CD4-positive, alpha-beta memory T cell (primary cell): ENCODE data around the gene ARVCF. TPM values are rescaled to one million over a fixed set of nuclear protein-coding genes. Genes with fewer than 3 reads are reported as not detected.

ENCODE experiments used
- CTCF ChIA-PET: fragments of 350-600 bp; sonication (Branson Sonifier 250); formaldehyde crosslinking; loops from one replicate; lab custom pipeline; 2021; ENCODE audit warnings: inconsistent platforms; ENCODE audit not compliant: partially characterized antibody; lab: Charles Lee
- POLR2A ChIA-PET: fragments of 350-600 bp; sonication (Branson Sonifier 250); formaldehyde crosslinking; loops from one replicate; lab custom pipeline; 2021; ENCODE audit not compliant: partially characterized antibody; lab: Charles Lee
- DNase-seq, 5 donors: peaks; one replicate each; pipeline versions ENCODE4 v3.0.0 to v3.0.0-alpha.2; 2020 to 2022; ENCODE audit warnings: mixed read lengths in 1 of 5
- H3K27ac ChIP-seq: one replicate; pipeline ENCODE4 v1.7.0; 2013; ENCODE audit warnings: low read depth, low read length
- H3K27me3 ChIP-seq: 2 replicates; pipeline ENCODE4 v1.7.0; 2013; ENCODE audit warnings: mild to moderate bottlenecking, low read length, moderate library complexity; ENCODE audit not compliant: insufficient read depth
- H3K36me3 ChIP-seq: 2 replicates; pipeline ENCODE4 v1.7.0; 2013; ENCODE audit warnings: mild to moderate bottlenecking, low read length, moderate library complexity; ENCODE audit not compliant: insufficient read depth
- H3K4me1 ChIP-seq: 2 replicates; pipeline ENCODE4 v1.7.0; 2013; ENCODE audit warnings: mild to moderate bottlenecking, low read length, moderate library complexity; ENCODE audit not compliant: insufficient read depth
- H3K4me3 ChIP-seq, 2 donors: one replicate each; pipeline ENCODE4 v1.7.0; 2013; ENCODE audit warnings: low read length in 2 of 2, mild to moderate bottlenecking in 1 of 2
- H3K9me3 ChIP-seq, 2 donors: one replicate each; pipeline ENCODE4 v1.7.0; 2013; ENCODE audit warnings: low read length in 2 of 2, control low read depth in 1 of 2; ENCODE audit not compliant: control insufficient read depth in 1 of 2
- H3K27ac Mint-ChIP-seq, 7 donors: one replicate each; pipeline ENCODE4 v1.8.0; 2020 to 2021; ENCODE audit warnings: mixed read lengths in 7 of 7, mild to moderate bottlenecking in 6 of 7, inconsistent platforms in 3 of 7, moderate library complexity in 3 of 7
- H3K27me3 Mint-ChIP-seq, 2 donors: one replicate each; pipeline ENCODE4 v1.8.0; 2020 to 2021; ENCODE audit warnings: mixed read lengths in 2 of 2
- H3K36me3 Mint-ChIP-seq, 2 donors: one replicate each; pipeline ENCODE4 v1.8.0; 2020 to 2021; ENCODE audit warnings: mixed read lengths in 2 of 2, inconsistent platforms in 1 of 2, mild to moderate bottlenecking in 1 of 2
- H3K4me1 Mint-ChIP-seq, 4 donors: one replicate each; pipeline ENCODE4 v1.8.0; 2020 to 2021; ENCODE audit warnings: mixed read lengths in 4 of 4, mild to moderate bottlenecking in 1 of 4
- H3K4me3 Mint-ChIP-seq, 8 donors: one replicate each; pipeline ENCODE4 v1.8.0; 2020 to 2021; ENCODE audit warnings: mixed read lengths in 8 of 8, mild to moderate bottlenecking in 7 of 8, moderate library complexity in 6 of 8, inconsistent platforms in 3 of 8
- H3K9me3 Mint-ChIP-seq, 8 donors: one replicate each; pipeline ENCODE4 v1.8.0; 2020 to 2021; ENCODE audit warnings: mixed read lengths in 8 of 8, mild to moderate bottlenecking in 5 of 8, inconsistent platforms in 3 of 8, moderate library complexity in 1 of 8
- intact Hi-C: fragments of 100-400 bp; cut with micrococcal nuclease; formaldehyde crosslinking; loops from one replicate; pipeline ENCODE4 v1.15.1; 2023
- polyA plus RNA-seq, 2 donors: library from polyadenylated mRNA; unstranded; fragments of 300-500 nt; fragmentation: Illumina TruSeq; gene quantifications; one replicate each; pipeline ENCODE4 v1.2.3, GENCODE V29; 2021
- total RNA-seq, 2 experiments: library from RNA; stranded (reverse); gene quantifications; one replicate each; pipeline ENCODE4 v1.2.3, GENCODE V29; 2021

Gene ARVCF
- total and polyA plus RNA-seq, 4 experiments from 2014 or later: 0.28 to 4.2 (median 3.5) TPM; not detected in 1

DNA sequence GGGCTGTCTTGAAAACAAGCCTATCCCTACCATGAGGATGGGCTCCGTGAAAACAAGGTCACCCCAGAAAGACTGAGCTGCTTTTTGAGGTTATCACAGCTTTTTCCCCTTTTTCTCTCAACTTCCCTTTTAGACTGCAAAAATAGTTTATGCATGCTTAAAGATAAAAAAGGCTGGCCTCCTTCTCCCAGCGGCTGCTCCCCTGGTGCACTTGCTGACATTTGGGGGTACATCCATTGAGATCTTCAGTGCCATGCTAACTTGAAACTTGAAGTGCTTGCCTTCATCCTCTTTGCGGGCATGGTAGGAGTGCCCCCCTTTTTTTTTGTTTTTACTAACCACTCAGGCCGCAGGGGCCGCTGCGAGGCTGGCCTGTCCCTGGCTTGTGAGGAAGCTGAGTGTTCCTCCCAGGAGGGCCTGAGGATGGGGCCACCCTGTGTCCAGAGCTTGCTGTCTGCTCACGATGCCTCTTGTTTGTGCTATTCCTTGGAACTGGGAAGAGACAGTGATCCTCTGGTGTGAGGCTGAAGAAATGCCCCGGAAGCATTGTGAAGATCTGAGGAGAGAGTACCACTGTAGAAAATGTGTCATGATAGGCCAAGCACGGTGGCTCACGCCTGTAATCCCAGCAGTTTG lies 6.5 kb upstream of the ARVCF start:
- no peaks in the 10 kb centered on the region for H3K27me3 Mint-ChIP-seq
- Histone ChIP-seq H3K9me3 (no peaks in the 10 kb centered on the region), H3K4me3 (no peak overlapping the region), H3K27me3 (no peaks in the 10 kb centered on the region), H3K4me1 (peaks cover 58% of the 10 kb centered on the region), H3K27ac (no peak overlapping the region), H3K36me3 (no peaks in the 10 kb centered on the region)
- H3K27ac Mint-ChIP-seq: peak overlapping the region in 6 of 7 donors; percentile 19 to 88 (median 50)
- no peaks in the 10 kb centered on the region for H3K9me3 Mint-ChIP-seq
- DNase-seq: no peak
- ChIA-PET CTCF (no interaction called here), POLR2A (interaction anchor here (1.2 to 1.5 kb wide), 2 partner anchors 10 to 95 kb away, joined by 3 read pairs; no protein-coding TSS in a partner anchor)
- peaks cover 0 to 7% of the 10 kb centered on the region in 2 donors for H3K36me3 Mint-ChIP-seq
- intact Hi-C loops: loop anchor here (5.0 kb wide), 1 partner anchor 109 kb away; the partner anchor contains the start of gene ZDHHC8
- H3K4me3 Mint-ChIP-seq: peak overlapping the region in 7 of 8 donors; percentile 19 to 91 (median 60)
- H3K4me1 Mint-ChIP-seq: peaks cover 15 to 57% (median 39%) of the 10 kb centered on the region in 4 donors

DNA sequence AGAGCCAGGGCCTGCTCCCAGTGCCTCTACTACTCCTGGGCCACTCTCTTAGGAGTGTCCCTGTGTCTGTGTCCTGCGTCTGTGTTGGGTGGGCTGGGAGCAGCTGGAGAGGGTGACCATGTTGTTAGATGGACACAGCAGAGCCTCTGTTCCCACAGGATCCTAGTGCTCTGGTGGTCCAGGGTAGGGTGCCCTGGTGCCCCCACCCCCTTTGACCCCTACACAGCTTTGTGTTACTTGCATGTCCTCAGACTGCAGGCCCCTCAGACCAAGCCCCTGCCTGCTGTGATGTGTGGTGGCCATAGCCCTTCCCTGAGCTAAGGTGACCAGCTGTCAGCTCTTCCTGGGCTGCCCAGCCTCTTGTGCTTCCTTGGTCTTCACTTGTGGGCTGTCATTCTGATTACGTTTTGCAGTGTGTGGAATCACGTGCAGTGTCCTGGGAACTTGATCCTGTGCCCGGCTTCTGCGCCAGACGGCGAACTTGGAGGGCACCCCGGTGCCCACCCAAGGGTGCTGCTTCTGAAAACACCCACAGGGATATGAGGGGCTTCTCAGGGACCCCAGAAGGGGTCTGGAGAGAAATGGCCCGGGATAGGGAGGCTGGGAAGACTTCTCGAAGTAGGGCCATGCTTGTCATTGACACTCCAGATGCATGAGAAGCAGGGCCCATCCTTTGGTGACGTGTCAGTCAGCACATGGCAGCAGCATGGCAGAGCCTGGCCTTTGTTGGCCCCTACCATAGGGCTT lies 5.8 kb upstream of the ARVCF start:
- Histone ChIP-seq H3K4me3 (peak overlapping the region; percentile 93 to 98), H3K36me3 (no peaks in the 10 kb centered on the region), H3K9me3 (no peaks in the 10 kb centered on the region), H3K27ac (peak overlapping the region; percentile 82), H3K27me3 (no peaks in the 10 kb centered on the region), H3K4me1 (peaks cover 65% of the 10 kb centered on the region)
- intact Hi-C loops: loop anchor here (5.0 kb wide), 1 partner anchor 110 kb away; the partner anchor contains the start of gene ZDHHC8
- CTCF ChIA-PET: interaction anchor here (0.9 kb wide), 1 partner anchor 75 kb away, joined by 4 read pairs; no protein-coding TSS in a partner anchor
- peaks cover 0 to 7% of the 10 kb centered on the region in 2 donors for H3K36me3 Mint-ChIP-seq
- POLR2A ChIA-PET: interaction anchor here (0.8 to 2.5 kb wide), 7 partner anchors 10 to 148 kb away, joined by 3 to 7 read pairs (median 3); no protein-coding TSS in a partner anchor
- peaks cover 17 to 63% (median 42%) of the 10 kb centered on the region in 4 donors for H3K4me1 Mint-ChIP-seq
- peak overlapping the region; percentile 87 to 94 (median 90) for H3K4me3 Mint-ChIP-seq
- H3K27me3 Mint-ChIP-seq: no peaks in the 10 kb centered on the region
- peak overlapping the region; percentile 83 to 96 (median 87) for H3K27ac Mint-ChIP-seq
- no peaks in the 10 kb centered on the region for H3K9me3 Mint-ChIP-seq
- DNase-seq: no peak

GRCh38 chr22:20021196-20022181 lies 4.9 kb upstream of the ARVCF start:
- no peaks in the 10 kb centered on the region for H3K36me3 ChIP-seq
- no peaks in the 10 kb centered on the region for H3K27me3 ChIP-seq
- peaks cover 0 to 9% of the 10 kb centered on the region in 2 donors for H3K36me3 Mint-ChIP-seq
- ChIA-PET CTCF (interaction anchor here (0.9 kb wide), 1 partner anchor 74 kb away, joined by 4 read pairs; no protein-coding TSS in a partner anchor), POLR2A (interaction anchor here (0.6 to 2.5 kb wide), 20 partner anchors 8 to 1740 kb away, joined by 3 to 30 read pairs (median 4); partner anchors contain the start of genes COMT, RANBP1, TRMT2A and TXNRD2)
- H3K4me3 Mint-ChIP-seq: peak overlapping the region; percentile 87 to 94 (median 90)
- H3K4me1 ChIP-seq: peaks cover 66% of the 10 kb centered on the region
- H3K9me3 ChIP-seq: no peaks in the 10 kb centered on the region
- H3K4me3 ChIP-seq: peak overlapping the region; percentile 93 to 98
- peaks cover 18 to 59% (median 42%) of the 10 kb centered on the region in 4 donors for H3K4me1 Mint-ChIP-seq
- intact Hi-C loops: loop anchor here (1.0 to 5.0 kb wide), 4 partner anchors 35 to 111 kb away; partner anchors contain the start of genes DGCR8, TRMT2A and ZDHHC8
- H3K27me3 Mint-ChIP-seq: no peaks in the 10 kb centered on the region
- H3K9me3 Mint-ChIP-seq: no peaks in the 10 kb centered on the region
- no peak for DNase-seq
- peak overlapping the region; percentile 82 for H3K27ac ChIP-seq
- H3K27ac Mint-ChIP-seq: peak overlapping the region; percentile 83 to 96 (median 87)

DNA sequence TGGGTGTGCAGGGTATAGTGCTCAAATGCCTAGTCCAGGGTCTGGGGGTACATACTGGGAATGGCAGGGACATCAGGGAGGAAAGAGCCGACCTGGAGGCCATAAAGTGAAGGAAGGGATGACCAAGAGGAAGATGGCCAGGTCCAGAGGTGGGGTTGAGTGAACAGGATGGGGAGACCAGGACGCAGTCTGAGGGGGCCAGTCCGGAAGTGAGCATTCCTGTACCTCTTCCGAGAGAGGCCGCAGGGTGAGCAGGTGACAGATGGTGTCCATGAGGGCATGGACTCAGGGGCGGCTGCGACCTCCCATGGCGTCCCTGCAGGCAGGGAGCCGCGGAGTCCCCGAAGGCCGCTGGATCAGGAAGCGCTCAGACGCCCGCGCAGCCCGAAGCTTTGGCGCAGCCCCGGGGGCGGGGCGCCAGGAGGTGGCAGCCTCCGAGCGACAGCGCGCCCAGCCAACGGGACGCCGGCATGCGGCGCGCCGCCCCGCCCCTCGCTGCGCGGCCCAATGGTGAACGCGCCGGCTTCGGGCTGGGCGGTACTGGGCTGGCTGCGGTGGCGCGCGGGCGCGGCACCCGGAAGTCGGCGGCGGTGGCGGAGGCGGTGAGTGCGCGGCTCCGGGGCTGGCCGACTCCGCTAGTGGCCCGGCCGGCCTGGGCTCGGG lies 4.0 kb upstream of the ARVCF start, which contains the start of gene TANGO2:
TANGO2 (plus strand) TSS at position 578 of the 663 bp plus-strand sequence. CDS start 15,689 bp downstream, outside the sequence.
- Histone ChIP-seq H3K4me1 (peaks cover 59% of the 10 kb centered on the region), H3K27ac (peak within 1 kb of the TSS; percentile 82), H3K9me3 (no peaks in the 10 kb centered on the region), H3K4me3 (peak within 1 kb of the TSS; percentile 93 to 98), H3K27me3 (no peaks in the 10 kb centered on the region), H3K36me3 (no peaks in the 10 kb centered on the region)
- peaks cover 0 to 6% of the 10 kb centered on the region in 2 donors for H3K36me3 Mint-ChIP-seq
- ChIA-PET CTCF (interaction anchor here (0.6 kb wide), 1 partner anchor 108 kb away, joined by 3 read pairs; no protein-coding TSS in a partner anchor), POLR2A (interaction anchor here (0.6 to 2.5 kb wide), 21 partner anchors 8 to 443 kb away, joined by 3 to 30 read pairs (median 4); partner anchors contain the start of genes COMT, RANBP1, TRMT2A and TXNRD2)
- H3K4me1 Mint-ChIP-seq: peaks cover 15 to 54% (median 39%) of the 10 kb centered on the region in 4 donors
- H3K9me3 Mint-ChIP-seq: no peaks in the 10 kb centered on the region
- peak within 1 kb of the TSS; percentile 89 to 96 (median 92) for H3K4me3 Mint-ChIP-seq
- peak; percentile 87 to 97 (median 94) for DNase-seq
- intact Hi-C loops: loop anchor here (1.0 to 5.0 kb wide), 4 partner anchors 34 to 112 kb away; partner anchors contain the start of genes DGCR8, TRMT2A and ZDHHC8
- no peaks in the 10 kb centered on the region for H3K27me3 Mint-ChIP-seq
- peak within 1 kb of the TSS; percentile 83 to 98 (median 95) for H3K27ac Mint-ChIP-seq

DNA sequence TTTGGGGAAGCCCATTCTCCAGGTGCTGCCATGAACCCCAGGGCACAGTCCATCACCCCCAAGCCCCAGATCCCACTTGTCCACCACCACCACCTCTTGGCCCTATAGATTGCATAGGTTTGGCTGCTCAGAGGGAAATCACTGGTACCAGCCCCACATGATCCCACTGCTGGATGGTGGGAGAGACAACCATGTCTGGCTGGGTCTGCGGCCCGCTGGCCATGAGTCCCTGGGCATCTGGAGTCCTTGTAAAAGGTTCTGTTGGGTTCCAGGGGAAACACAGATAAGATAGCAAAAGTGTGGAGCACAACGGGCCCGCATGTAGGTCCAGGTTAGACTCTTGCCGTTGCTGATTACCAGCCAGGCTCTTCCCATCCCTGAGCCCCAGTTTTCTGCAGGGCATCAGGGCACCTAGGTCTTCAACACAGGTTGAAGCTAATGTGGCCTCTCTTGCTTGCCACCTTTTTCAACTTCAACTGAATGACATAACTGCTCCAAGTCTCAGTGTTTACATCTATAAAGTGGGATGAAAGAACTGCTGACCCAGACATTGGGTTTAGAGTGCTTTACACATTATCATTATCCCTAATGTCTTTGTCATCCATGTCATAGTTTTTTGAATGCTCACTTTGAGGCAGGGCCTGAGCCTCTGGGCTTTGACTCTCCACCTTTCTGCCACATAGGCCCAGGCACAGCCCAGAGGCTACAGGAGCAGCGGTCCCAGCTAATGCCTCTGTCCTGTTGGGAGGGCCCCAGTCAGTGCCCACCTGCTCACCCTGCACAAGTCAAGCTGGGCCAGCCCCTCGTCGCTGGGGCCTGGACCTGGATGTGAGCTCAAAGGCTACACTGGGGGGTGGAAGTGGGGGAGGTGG lies 3.3 kb upstream of the ARVCF start:
- DNase-seq: no peak
- POLR2A ChIA-PET: interaction anchor here (0.6 to 2.5 kb wide), 15 partner anchors 9 to 444 kb away, joined by 3 to 30 read pairs (median 4); partner anchors contain the start of genes COMT, RANBP1, TRMT2A and TXNRD2
- no peaks in the 10 kb centered on the region for H3K27me3 ChIP-seq
- Mint-ChIP-seq H3K27me3 (no peaks in the 10 kb centered on the region), H3K36me3 (peaks cover 0 to 6% of the 10 kb centered on the region in 2 donors), H3K9me3 (no peaks in the 10 kb centered on the region), H3K4me3 (peak overlapping the region; percentile 89 to 96 (median 92)), H3K4me1 (peaks cover 17 to 53% (median 38%) of the 10 kb centered on the region in 4 donors), H3K27ac (peak overlapping the region; percentile 74 to 98 (median 95))
- H3K27ac ChIP-seq: peak overlapping the region; percentile 82
- peak overlapping the region; percentile 21 to 98 for H3K4me3 ChIP-seq
- H3K4me1 ChIP-seq: peaks cover 55% of the 10 kb centered on the region
- intact Hi-C loops: loop anchor here (2.0 to 5.0 kb wide), 3 partner anchors 33 to 112 kb away; partner anchors contain the start of genes DGCR8 and ZDHHC8
- no peaks in the 10 kb centered on the region for H3K9me3 ChIP-seq
- H3K36me3 ChIP-seq: no peaks in the 10 kb centered on the region
- CTCF ChIA-PET: interaction anchor here (0.6 kb wide), 1 partner anchor 109 kb away, joined by 3 read pairs; no protein-coding TSS in a partner anchor
